Stimulated activated memory B cell treated with anti-CD40 and anti-IgM and Interleukin-4, amounts not matched to agents 10 μg/mL and 1 μg/mL and 100 μg/mL, for 72 hours (primary cell): ENCODE measurements around the gene TTYH1.
"Not testable (repeated sequence)": the region's sequence is repeated elsewhere in the genome, so short reads cannot be mapped to it uniquely, and the experiment has no call there.

Source experiments
- ATAC-seq: fragments of 150-1000 bp; cut with Tn5 transposase; 2 replicates; pipeline ENCODE4 v1.10.0; 2021
- H3K27ac Mint-ChIP-seq: one replicate; pipeline ENCODE4 v1.8.0; 2022; ENCODE audit warnings: mild to moderate bottlenecking, mixed read lengths
- H3K27me3 Mint-ChIP-seq: one replicate; pipeline ENCODE4 v1.8.0; 2022; ENCODE audit warnings: mixed read lengths
- H3K36me3 Mint-ChIP-seq: one replicate; pipeline ENCODE4 v1.8.0; 2022; ENCODE audit warnings: mixed read lengths
- H3K4me1 Mint-ChIP-seq: one replicate; pipeline ENCODE4 v1.8.0; 2022; ENCODE audit warnings: mixed read lengths
- H3K4me3 Mint-ChIP-seq: one replicate; pipeline ENCODE4 v1.8.0; 2022; ENCODE audit warnings: mild to moderate bottlenecking, moderate library complexity, mixed read lengths
- H3K9me3 Mint-ChIP-seq: one replicate; pipeline ENCODE4 v1.8.0; 2022; ENCODE audit warnings: mixed read lengths

TTYH1 gene

DNA sequence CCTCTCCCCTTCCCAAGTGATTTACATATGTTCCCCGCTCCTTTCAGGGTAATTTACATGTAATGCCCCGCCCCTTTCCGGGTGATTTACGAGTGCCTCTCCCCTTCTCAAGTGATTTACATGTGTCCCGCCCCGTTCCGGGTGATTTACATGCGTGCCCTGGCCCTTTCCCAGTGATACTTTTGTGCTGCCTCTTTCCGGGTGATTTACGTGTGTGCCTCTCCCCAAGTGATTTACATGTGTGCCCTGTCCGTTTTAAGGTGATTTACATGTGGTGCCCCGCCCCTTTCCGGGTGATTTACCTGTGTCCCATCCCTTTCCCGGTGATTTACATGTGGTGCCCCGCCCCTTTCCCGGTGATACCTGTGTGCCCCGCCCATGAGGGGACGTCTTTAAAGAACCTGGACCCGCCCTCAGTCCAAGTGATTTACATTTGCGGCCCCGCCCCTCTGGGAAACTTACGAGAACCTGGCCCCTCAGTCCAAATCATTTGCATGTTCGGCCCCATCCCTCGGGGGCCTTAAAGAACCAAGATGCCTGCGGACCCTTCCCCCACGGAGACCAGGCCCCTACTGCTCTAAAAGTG lies 48.9 kb downstream of the TTYH1 start:
- Mint-ChIP-seq H3K4me1 (peaks cover 44% of the 10 kb centered on the region), H3K27ac (peak overlapping the region; percentile 86), H3K36me3 (peaks cover 17% of the 10 kb centered on the region), H3K9me3 (no peaks in the 10 kb centered on the region), H3K4me3 (peak overlapping the region; percentile 85), H3K27me3 (peaks cover 8% of the 10 kb centered on the region)
- peak; percentile 74 for ATAC-seq

DNA sequence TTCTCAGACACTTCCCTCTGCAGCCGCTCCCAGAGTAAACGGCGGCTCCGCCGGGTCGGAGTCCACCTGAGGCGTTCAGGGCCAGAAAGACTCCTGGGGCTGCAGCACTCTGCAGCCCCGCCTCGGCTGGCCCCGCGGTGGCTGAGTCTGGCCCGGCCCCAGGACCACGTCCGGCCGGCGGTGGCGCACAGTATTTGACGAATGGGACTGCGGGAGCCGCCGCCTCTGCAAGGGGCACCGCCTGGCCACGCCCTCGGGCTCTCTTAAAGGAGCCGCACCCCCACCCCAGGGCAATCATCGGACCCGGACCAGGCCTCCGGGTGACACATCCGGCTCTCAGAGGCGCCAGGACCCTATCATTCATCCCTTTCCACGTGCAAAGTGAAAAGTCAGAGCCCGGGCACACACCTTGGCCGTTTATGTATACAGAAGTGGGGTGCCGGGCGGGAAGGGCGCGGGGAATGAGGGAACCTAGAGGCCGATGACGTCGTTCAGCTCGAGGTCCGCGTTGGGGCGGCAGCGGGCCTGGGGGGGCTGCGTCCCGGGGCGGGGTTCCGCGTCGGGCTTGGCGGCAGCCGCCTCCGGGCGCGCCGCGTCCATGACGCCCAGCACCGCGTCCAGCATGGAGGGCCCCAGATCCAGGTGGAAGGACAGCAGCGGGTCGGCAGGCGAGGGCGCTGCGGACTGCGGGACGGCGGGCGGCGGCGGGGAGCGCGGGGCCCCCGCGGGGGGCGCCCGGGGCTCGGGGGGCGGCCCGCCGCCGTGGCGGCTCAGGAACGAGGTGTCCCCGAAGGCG lies 49.6 kb downstream of the TTYH1 start:
- Mint-ChIP-seq H3K4me1 (peaks cover 37% of the 10 kb centered on the region), H3K27ac (peak overlapping the region; percentile 86), H3K9me3 (no peaks in the 10 kb centered on the region), H3K36me3 (peaks cover 11% of the 10 kb centered on the region), H3K27me3 (peaks cover 15% of the 10 kb centered on the region), H3K4me3 (peak overlapping the region; percentile 85)
- peak; percentile 79 for ATAC-seq

- peak overlapping the region; percentile 62 for H3K4me3 Mint-ChIP-seq
- peaks cover 44% of the 10 kb centered on the region for H3K4me1 Mint-ChIP-seq
- H3K27ac Mint-ChIP-seq, result no peak overlapping the region
- H3K27me3 Mint-ChIP-seq, result peaks cover 23% of the 10 kb centered on the region
- no peak for ATAC-seq
- peaks cover 11% of the 10 kb centered on the region for H3K36me3 Mint-ChIP-seq
- H3K9me3 Mint-ChIP-seq, result no peaks in the 10 kb centered on the region
Measured at GRCh38 chr19:54465426-54466109, 50.3 kb downstream of the TTYH1 start.

DNA sequence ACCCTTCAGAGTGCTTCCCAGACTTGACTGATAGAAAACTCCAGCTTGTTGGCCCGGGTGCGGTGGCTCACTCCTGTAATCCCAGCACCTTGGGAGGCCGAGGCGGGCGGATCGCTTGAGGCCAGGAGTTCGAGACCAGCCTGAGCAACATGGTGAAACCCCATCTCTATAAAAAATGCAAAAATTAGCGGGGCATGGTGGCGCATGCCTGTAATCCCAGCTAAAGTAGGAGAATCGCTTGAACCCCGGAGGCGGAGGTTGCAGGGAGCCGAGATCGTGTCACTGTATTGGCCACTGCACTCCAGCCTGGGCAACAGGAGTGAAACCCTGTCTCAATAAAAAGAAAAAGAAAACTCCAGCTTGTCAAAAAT lies 50.8 kb downstream of the TTYH1 start:
- Mint-ChIP-seq H3K4me3 (peak overlapping the region; percentile 62), H3K27me3 (peaks cover 28% of the 10 kb centered on the region), H3K4me1 (peaks cover 48% of the 10 kb centered on the region), H3K36me3 (peaks cover 11% of the 10 kb centered on the region)
- H3K27ac Mint-ChIP-seq, ATAC-seq, H3K9me3 Mint-ChIP-seq: not testable (repeated sequence)

GRCh38 chr19:54469496-54469934 lies 54.3 kb downstream of the TTYH1 start:
- Mint-ChIP-seq H3K27ac (no peak overlapping the region), H3K9me3 (no peaks in the 10 kb centered on the region), H3K4me3 (no peak overlapping the region), H3K36me3 (no peaks in the 10 kb centered on the region), H3K27me3 (peaks cover 54% of the 10 kb centered on the region), H3K4me1 (peaks cover 20% of the 10 kb centered on the region)
- ATAC-seq, result no peak

GRCh38 chr19:54470276-54470887 lies 55.1 kb downstream of the TTYH1 start:
- no peak overlapping the region for H3K4me3 Mint-ChIP-seq
- H3K36me3 Mint-ChIP-seq, result no peaks in the 10 kb centered on the region
- peaks cover 60% of the 10 kb centered on the region for H3K27me3 Mint-ChIP-seq
- ATAC-seq, result no peak
- no peaks in the 10 kb centered on the region for H3K9me3 Mint-ChIP-seq
- no peak overlapping the region for H3K27ac Mint-ChIP-seq
- H3K4me1 Mint-ChIP-seq, result peaks cover 16% of the 10 kb centered on the region

- H3K4me3 Mint-ChIP-seq, result peak overlapping the region; percentile 36
- peak; percentile 41 for ATAC-seq
Measured at GRCh38 chr19:54470991-54471782, 55.9 kb downstream of the TTYH1 start.

DNA sequence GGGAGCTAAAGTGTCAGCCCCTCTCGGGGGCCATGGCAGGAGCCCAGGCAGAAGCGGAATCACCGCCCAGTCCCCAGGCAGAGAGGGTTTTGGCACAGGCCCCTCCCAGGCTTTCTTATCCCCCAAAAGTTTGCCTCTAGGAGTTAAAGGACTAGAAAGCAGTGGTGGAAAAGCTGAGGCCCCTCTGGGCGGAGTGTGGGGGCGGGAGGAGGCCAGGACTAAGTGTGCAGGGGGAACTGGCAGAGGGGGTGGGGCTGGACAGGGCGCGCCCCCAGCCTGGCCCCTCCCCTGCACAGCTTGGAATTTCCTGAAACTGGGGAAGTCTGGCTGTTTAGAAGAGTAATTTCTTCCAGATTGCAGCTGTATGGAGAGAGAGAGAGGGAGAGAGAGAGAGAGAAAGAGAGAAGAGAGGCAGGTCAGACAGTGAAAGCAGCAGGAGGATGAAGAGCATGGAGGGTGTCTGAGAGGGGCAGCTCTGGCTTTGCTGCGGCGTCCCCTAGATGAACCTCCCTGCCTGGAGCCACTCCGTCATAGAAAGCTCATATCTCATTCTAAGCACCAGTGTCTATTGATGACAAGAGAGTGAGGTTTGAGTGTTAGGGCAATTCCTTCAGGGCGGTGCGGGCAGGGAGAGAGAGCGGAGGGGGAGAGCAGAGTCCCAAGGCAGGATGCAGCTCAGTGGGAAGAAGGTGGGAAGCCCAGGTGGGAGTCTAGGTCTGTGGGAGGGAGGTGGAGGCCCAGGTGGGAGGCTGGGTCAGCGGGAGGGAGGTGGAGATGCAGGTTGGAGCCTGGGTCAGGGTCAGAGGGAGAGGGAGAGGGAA lies 58.0 kb downstream of the TTYH1 start, which contains the start of gene CDC42EP5:
Gene CDC42EP5 (minus strand): TSS at position 226 of the 821 bp plus-strand sequence. CDS start 7,749 bp downstream, outside the sequence.
- Mint-ChIP-seq H3K36me3 (no peaks in the 10 kb centered on the region), H3K4me1 (peaks cover 11% of the 10 kb centered on the region), H3K4me3 (no peak within 1 kb of the TSS), H3K27ac (no peak within 1 kb of the TSS), H3K9me3 (no peaks in the 10 kb centered on the region), H3K27me3 (peaks cover 84% of the 10 kb centered on the region)
- peak; percentile 44 for ATAC-seq

More at GRCh38 chr19:54470991-54471782, 55.9 kb downstream of the TTYH1 start:
- peaks cover 63% of the 10 kb centered on the region for H3K27me3 Mint-ChIP-seq
- H3K9me3 Mint-ChIP-seq, result no peaks in the 10 kb centered on the region
- H3K4me1 Mint-ChIP-seq, result peaks cover 11% of the 10 kb centered on the region
- no peaks in the 10 kb centered on the region for H3K36me3 Mint-ChIP-seq
- no peak overlapping the region for H3K27ac Mint-ChIP-seq

- Mint-ChIP-seq H3K27ac (no peak overlapping the region), H3K4me1 (peaks cover 11% of the 10 kb centered on the region), H3K36me3 (no peaks in the 10 kb centered on the region), H3K27me3 (peaks cover 84% of the 10 kb centered on the region), H3K9me3 (no peaks in the 10 kb centered on the region), H3K4me3 (no peak overlapping the region)
- ATAC-seq, result no peak
Measured at GRCh38 chr19:54473892-54474372, 58.7 kb downstream of the TTYH1 start.

DNA sequence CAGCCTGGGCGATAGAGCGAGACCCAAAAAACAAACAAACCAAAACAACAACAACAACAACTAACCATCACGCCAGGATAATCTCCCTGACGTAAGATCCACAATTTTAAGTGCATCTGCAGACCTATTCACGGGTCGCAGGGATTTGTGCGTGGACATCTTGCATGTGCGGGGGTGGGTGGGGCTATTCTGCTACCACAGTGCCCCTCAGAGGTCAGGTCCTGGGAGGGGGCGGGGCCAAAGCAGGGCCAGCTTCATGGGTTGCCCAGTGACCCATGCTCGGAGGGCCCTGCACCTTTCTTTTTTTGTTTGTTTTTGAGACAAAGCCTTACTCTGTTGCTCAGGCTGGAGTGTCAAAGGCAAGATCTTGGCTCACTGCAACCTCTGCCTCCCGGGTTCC lies 60.4 kb downstream of the TTYH1 start:
- Mint-ChIP-seq H3K27me3 (peaks cover 84% of the 10 kb centered on the region), H3K4me1 (peaks cover 13% of the 10 kb centered on the region), H3K27ac (no peak overlapping the region), H3K4me3 (no peak overlapping the region), H3K36me3 (no peaks in the 10 kb centered on the region), H3K9me3 (no peaks in the 10 kb centered on the region)
- ATAC-seq, result no peak

GRCh38 chr19:54477650-54478049 lies 62.4 kb downstream of the TTYH1 start:
- H3K36me3 Mint-ChIP-seq, result no peaks in the 10 kb centered on the region
- H3K27ac Mint-ChIP-seq, result no peak overlapping the region
- peaks cover 88% of the 10 kb centered on the region for H3K27me3 Mint-ChIP-seq
- H3K9me3 Mint-ChIP-seq, result no peaks in the 10 kb centered on the region
- no peak for ATAC-seq
- H3K4me1 Mint-ChIP-seq, result peaks cover 25% of the 10 kb centered on the region
- H3K4me3 Mint-ChIP-seq, result no peak overlapping the region

DNA sequence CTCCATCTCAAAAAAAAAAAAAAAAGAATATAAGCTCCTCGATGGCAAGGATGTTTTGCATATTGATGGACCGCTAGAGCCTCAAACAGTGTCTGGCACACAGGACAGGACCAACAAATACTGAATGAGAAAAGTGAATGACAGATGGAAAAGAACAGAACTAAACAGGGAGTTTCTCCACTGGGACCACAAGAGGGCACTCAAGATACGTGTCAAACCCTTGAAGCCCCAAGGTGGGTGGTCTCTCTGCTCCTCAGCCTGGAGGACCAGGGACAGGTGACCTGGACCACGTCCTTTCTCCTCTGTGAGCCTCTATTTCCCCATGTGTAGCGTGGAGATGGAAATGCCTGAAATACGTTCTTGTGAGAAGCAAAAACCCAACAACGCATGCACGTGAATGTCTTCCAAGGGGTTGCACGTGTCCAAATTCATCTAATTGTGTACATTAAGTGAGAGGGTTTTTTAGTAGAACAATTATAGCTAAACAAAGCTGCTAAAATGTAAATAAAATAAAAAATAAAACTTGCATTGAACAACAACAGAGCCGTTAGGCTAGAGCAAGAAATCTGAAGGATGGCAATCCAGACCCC lies 63.5 kb downstream of the TTYH1 start:
- no peak overlapping the region for H3K27ac Mint-ChIP-seq
- ATAC-seq, result no peak
- H3K27me3 Mint-ChIP-seq, result peaks cover 90% of the 10 kb centered on the region
- no peaks in the 10 kb centered on the region for H3K9me3 Mint-ChIP-seq
- H3K36me3 Mint-ChIP-seq, result no peaks in the 10 kb centered on the region
- no peak overlapping the region for H3K4me3 Mint-ChIP-seq
- peaks cover 31% of the 10 kb centered on the region for H3K4me1 Mint-ChIP-seq

DNA sequence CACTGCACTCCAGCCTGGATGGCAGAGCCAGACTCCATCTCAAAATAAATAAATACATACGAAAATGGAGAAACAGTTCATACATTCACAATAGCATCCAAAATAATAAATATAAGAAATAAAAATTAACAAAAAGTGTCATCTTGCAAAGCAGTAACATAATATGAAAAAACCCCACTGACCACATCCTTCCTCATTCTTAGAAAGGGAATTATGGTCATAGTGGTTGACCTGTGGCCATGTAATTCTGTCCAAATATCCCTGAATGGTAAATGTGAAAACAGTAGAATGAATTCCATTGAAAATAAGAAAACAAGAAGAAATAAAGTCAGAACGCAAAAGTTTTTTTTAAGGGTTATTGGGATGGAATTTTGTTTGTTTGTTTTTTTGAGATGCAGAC lies 64.8 kb downstream of the TTYH1 start:
- H3K27me3 Mint-ChIP-seq, result peaks cover 90% of the 10 kb centered on the region
- no peak overlapping the region for H3K27ac Mint-ChIP-seq
- H3K4me1 Mint-ChIP-seq, result peaks cover 31% of the 10 kb centered on the region
- H3K4me3 Mint-ChIP-seq, result no peak overlapping the region
- H3K9me3 Mint-ChIP-seq, result no peaks in the 10 kb centered on the region
- H3K36me3 Mint-ChIP-seq, result no peaks in the 10 kb centered on the region
- no peak for ATAC-seq
